GM21423 (cell line): ENCODE results near the gene ANGPTL1.
"Not testable (repeated sequence)": the region's sequence is repeated elsewhere in the genome, so short reads cannot be mapped to it uniquely, and the experiment has no call there.

ENCODE experiments used
- ATAC-seq: cut with Tn5 transposase; IDR thresholded peaks from one replicate; pipeline ENCODE4 v1.9.1; 2021; ENCODE audit warnings: mild to moderate bottlenecking, moderate library complexity; ENCODE audit not compliant: unreplicated experiment

Gene ANGPTL1

GRCh38 chr1:178868706-178869105, 2.2 kb downstream of the ANGPTL1 start:
- ATAC-seq, result no peak

GRCh38 chr1:178867670-178868069, 3.2 kb downstream of the ANGPTL1 start:
- ATAC-seq, result no peak

GRCh38 chr1:178864326-178864725, 6.6 kb downstream of the ANGPTL1 start:
- no peak for ATAC-seq

GRCh38 chr1:178862864-178863263, 8.0 kb downstream of the ANGPTL1 start:
- no peak for ATAC-seq

GRCh38 chr1:178862416-178862815, 8.5 kb downstream of the ANGPTL1 start:
- no peak for ATAC-seq

- ATAC-seq, result no peak
These were observed 13.8 kb downstream of the ANGPTL1 start for GRCh38 chr1:178857126-178857525.

- no peak for ATAC-seq
These were observed 21.0 kb downstream of the ANGPTL1 start for GRCh38 chr1:178849918-178850317.

GRCh38 chr1:178847919-178848318, 23.0 kb downstream of the ANGPTL1 start:
- not testable (repeated sequence) for ATAC-seq

GRCh38 chr1:178847396-178847849, 23.5 kb downstream of the ANGPTL1 start:
- no peak for ATAC-seq

GRCh38 chr1:178846306-178846705, 24.6 kb downstream of the ANGPTL1 start:
- no peak for ATAC-seq

- ATAC-seq, result no peak
These were observed 26.4 kb downstream of the ANGPTL1 start for GRCh38 chr1:178844436-178844835.

GRCh38 chr1:178825167-178825566, 45.7 kb downstream of the ANGPTL1 start:
- ATAC-seq, result no peak

GRCh38 chr1:178821134-178821866, 49.6 kb downstream of the ANGPTL1 start:
- ATAC-seq, result peak; percentile 71

- no peak for ATAC-seq
These were observed 51.8 kb downstream of the ANGPTL1 start for GRCh38 chr1:178819123-178819522.

GRCh38 chr1:178818416-178818815, 52.5 kb downstream of the ANGPTL1 start:
- ATAC-seq, result no peak

GRCh38 chr1:178810585-178810984, 60.3 kb downstream of the ANGPTL1 start:
- ATAC-seq, result no peak

- no peak for ATAC-seq
These were observed 62.3 kb downstream of the ANGPTL1 start for GRCh38 chr1:178808529-178808928.

GRCh38 chr1:178806665-178807300, 64.1 kb downstream of the ANGPTL1 start:
- ATAC-seq, result no peak

GRCh38 chr1:178802873-178803272, 68.0 kb downstream of the ANGPTL1 start:
- ATAC-seq, result no peak
